ENCODE results near the gene AKR1B15. TPM values are rescaled to one million over a fixed set of nuclear protein-coding genes. Genes with fewer than 3 reads are reported as not detected.

The AKR1B15 gene
- total RNA-seq, 1 experiment from 2014 or later = not detected

GRCh38 chr7:134571101-134571500, 22.2 kb downstream of the AKR1B15 start:
- H3K36me3 ChIP-seq (ENCODE audit: control insufficient read depth in 1 of 2, insufficient read depth in 2 of 2, low read length in 2 of 2) = no peaks in the 10 kb centered on the region
- ATAC-seq (no peak), DNase-seq (ENCODE audit: low read depth, low spot score) (no peak)
- no TSS peak for BruUV-seq (replicated peaks)
- no peak overlapping the region for H3K27ac ChIP-seq (ENCODE audit: low read depth, low read length)
- TF ChIP-seq SP1 (IDR thresholded peaks at IDR 0.05; ENCODE audit: low read depth) = no peak
- TF ChIP-seq POLR2AphosphoS5 (IDR thresholded peaks at IDR 0.05; ENCODE audit: low read depth, low read length) = no peak
- no peak for TF ChIP-seq ZBTB33 (IDR thresholded peaks at IDR 0.05; ENCODE audit: extremely low read depth, insufficient replicate concordance, low read length)
- no peak for TF ChIP-seq ATF3 (IDR thresholded peaks at IDR 0.05)
- no peak for TF ChIP-seq RAD21 (IDR thresholded peaks at IDR 0.05; ENCODE audit: low read depth)
- TF ChIP-seq FOSL1 (IDR thresholded peaks at IDR 0.05; ENCODE audit: low read depth) = no peak
- TF ChIP-seq CTCF (IDR thresholded peaks at IDR 0.05 in 2 of 3, conservative IDR thresholded peaks at IDR 0.05 in 1 of 3; ENCODE audit: borderline replicate concordance in 1 of 3, insufficient read depth in 1 of 3, low read depth in 2 of 3, low read length in 2 of 3) = no peak
- TF ChIP-seq EZH2 (IDR thresholded peaks at IDR 0.05) = no peak
- TF ChIP-seq CEBPB (IDR thresholded peaks at IDR 0.05; ENCODE audit: low read depth) = no peak
- TF ChIP-seq CBX3 (IDR thresholded peaks at IDR 0.05; ENCODE audit: low read depth) = no peak
- TF ChIP-seq POLR2A (IDR thresholded peaks at IDR 0.05; ENCODE audit: borderline replicate concordance, extremely low read depth, insufficient read depth, insufficient read length) = no peak
- no peak for TF ChIP-seq YY1 (IDR thresholded peaks at IDR 0.05; ENCODE audit: extremely low read depth, insufficient replicate concordance, low read depth, low read length)
- no peak for TF ChIP-seq JUND (IDR thresholded peaks at IDR 0.05)
- no peak for TF ChIP-seq MAX (IDR thresholded peaks at IDR 0.05)
- TF ChIP-seq ZNF274 (IDR thresholded peaks at IDR 0.05; ENCODE audit: low read depth, low read length) = no peak
- no peak for TF ChIP-seq SIN3A (IDR thresholded peaks at IDR 0.05; ENCODE audit: low read depth)
- TF ChIP-seq SRF (IDR thresholded peaks at IDR 0.05; ENCODE audit: low read depth) = no peak
- no peaks in the 10 kb centered on the region for H4K20me1 ChIP-seq (ENCODE audit: insufficient read depth)
- no peak overlapping the region for H3K9ac ChIP-seq (ENCODE audit: low read length)
- H2AFZ ChIP-seq (ENCODE audit: low read depth, low read length, poor library complexity, severe bottlenecking) = no peak overlapping the region
- intact Hi-C loops (cut with micrococcal nuclease) = no loop called here
- H3K9me2 ChIP-seq (ENCODE audit: insufficient read depth) = no peaks in the 10 kb centered on the region
- H3K27me3 ChIP-seq (ENCODE audit: insufficient read depth, low read length) = no peaks in the 10 kb centered on the region
- no peak overlapping the region for H3K4me3 ChIP-seq (replicated peaks in 1 of 2; ENCODE audit: low read depth in 1 of 2, low read length in 2 of 2)
- no peak overlapping the region for H3K4me2 ChIP-seq (ENCODE audit: low read length)
- no peaks in the 10 kb centered on the region for H3K9me3 ChIP-seq (ENCODE audit: control insufficient read depth in 1 of 2, insufficient read depth in 1 of 2, low read depth in 1 of 2, low read length in 2 of 2)
- CTCF ChIA-PET = no interaction called here
- POLR2A ChIA-PET = no interaction called here
- no peaks in the 10 kb centered on the region for H3K79me2 ChIP-seq (ENCODE audit: insufficient read depth, low read length)
- RAD21 ChIA-PET (ENCODE audit: low non-redundant PET in 1 of 2, low total read pairs in 2 of 2, uncharacterized antibody in 2 of 2, unreplicated experiment in 2 of 2) = no interaction called here
- no peaks in the 10 kb centered on the region for H3K4me1 ChIP-seq (ENCODE audit: control insufficient read depth in 1 of 2, insufficient read depth in 2 of 2, low read length in 2 of 2)
